ENCODE data around the gene SEC24B. TPM values are rescaled to one million over a fixed set of nuclear protein-coding genes. Genes with fewer than 3 reads are reported as not detected.

The SEC24B gene
- total RNA-seq, 1 experiment from 2014 or later: 29.0 TPM

- H3K4me3 ChIP-seq (ENCODE audit: low read depth, low read length): no peak overlapping the region
- BruUV-seq (replicated peaks): no TSS peak
- no peaks in the 10 kb centered on the region for H3K27me3 Mint-ChIP-seq (ENCODE audit: insufficient read depth, unreplicated experiment)
- H3K27ac Mint-ChIP-seq (ENCODE audit: unreplicated experiment): no peak overlapping the region
- TF ChIP-seq, protein P1, sequence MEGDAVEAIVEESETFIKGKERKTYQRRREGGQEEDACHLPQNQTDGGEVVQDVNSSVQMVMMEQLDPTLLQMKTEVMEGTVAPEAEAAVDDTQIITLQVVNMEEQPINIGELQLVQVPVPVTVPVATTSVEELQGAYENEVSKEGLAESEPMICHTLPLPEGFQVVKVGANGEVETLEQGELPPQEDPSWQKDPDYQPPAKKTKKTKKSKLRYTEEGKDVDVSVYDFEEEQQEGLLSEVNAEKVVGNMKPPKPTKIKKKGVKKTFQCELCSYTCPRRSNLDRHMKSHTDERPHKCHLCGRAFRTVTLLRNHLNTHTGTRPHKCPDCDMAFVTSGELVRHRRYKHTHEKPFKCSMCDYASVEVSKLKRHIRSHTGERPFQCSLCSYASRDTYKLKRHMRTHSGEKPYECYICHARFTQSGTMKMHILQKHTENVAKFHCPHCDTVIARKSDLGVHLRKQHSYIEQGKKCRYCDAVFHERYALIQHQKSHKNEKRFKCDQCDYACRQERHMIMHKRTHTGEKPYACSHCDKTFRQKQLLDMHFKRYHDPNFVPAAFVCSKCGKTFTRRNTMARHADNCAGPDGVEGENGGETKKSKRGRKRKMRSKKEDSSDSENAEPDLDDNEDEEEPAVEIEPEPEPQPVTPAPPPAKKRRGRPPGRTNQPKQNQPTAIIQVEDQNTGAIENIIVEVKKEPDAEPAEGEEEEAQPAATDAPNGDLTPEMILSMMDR (IDR thresholded peaks at IDR 0.05; ENCODE audit: insufficient read depth in 1 of 2, low read depth in 1 of 2, low read length in 1 of 2, severe bottlenecking in 1 of 2, unreplicated experiment in 1 of 2): no peak
- H3K9me3 Mint-ChIP-seq (ENCODE audit: unreplicated experiment): no peaks in the 10 kb centered on the region
- no peaks in the 10 kb centered on the region for H3K27me3 ChIP-seq (replicated peaks; ENCODE audit: control insufficient read depth, insufficient read depth, low read length)
- ChIA-PET CTCF (no interaction called here), POLR2A (no interaction called here)
- no peaks in the 10 kb centered on the region for H3K9me3 ChIP-seq
- DNase-seq: no peak
- peaks cover 26% of the 10 kb centered on the region for H3K36me3 Mint-ChIP-seq (ENCODE audit: insufficient read depth, unreplicated experiment)
- no peaks in the 10 kb centered on the region for H3K4me1 ChIP-seq
- H3K4me1 Mint-ChIP-seq (ENCODE audit: low read depth, unreplicated experiment): no peaks in the 10 kb centered on the region
- no peaks in the 10 kb centered on the region for H3K36me3 ChIP-seq (ENCODE audit: control insufficient read depth, insufficient read depth, low read length)
- no peak overlapping the region for H3K4me3 Mint-ChIP-seq (ENCODE audit: unreplicated experiment)
- intact Hi-C loops (cut with micrococcal nuclease; ENCODE audit: unreplicated experiment): no loop called here
Measured at GRCh38 chr4:109469915-109470314, 36.3 kb downstream of the SEC24B start.

DNA sequence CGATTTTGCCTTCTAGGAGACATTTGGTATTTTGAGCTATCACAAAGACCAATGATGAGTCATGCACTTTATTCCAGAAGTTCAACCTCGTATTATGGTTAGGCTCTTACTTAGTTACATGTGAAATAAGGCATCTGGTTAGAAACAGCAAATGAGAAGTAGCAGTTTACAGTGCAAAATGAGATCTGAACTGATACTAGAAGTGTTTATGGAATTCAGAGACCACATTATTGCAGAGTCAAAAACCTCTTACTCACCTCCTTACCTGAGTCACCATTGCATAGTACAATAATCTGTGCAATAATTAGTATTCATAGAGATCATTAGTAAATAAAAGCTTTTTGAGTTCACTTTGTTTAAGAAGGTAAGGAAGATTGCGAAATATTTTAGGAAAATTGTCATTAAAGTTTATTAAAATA is 38.7 kb downstream of the SEC24B start:
- Mint-ChIP-seq H3K9me3 (ENCODE audit: unreplicated experiment) (no peaks in the 10 kb centered on the region), H3K4me1 (ENCODE audit: low read depth, unreplicated experiment) (no peaks in the 10 kb centered on the region), H3K36me3 (ENCODE audit: insufficient read depth, unreplicated experiment) (peaks cover 26% of the 10 kb centered on the region), H3K27me3 (ENCODE audit: insufficient read depth, unreplicated experiment) (no peaks in the 10 kb centered on the region), H3K27ac (ENCODE audit: unreplicated experiment) (no peak overlapping the region), H3K4me3 (ENCODE audit: unreplicated experiment) (no peak overlapping the region)
- intact Hi-C loops (cut with micrococcal nuclease; ENCODE audit: unreplicated experiment): no loop called here
- no peak for DNase-seq
- BruUV-seq (replicated peaks): no TSS peak
- POLR2A ChIA-PET: no interaction called here
- CTCF ChIA-PET: no interaction called here
- H3K9me3 ChIP-seq: no peaks in the 10 kb centered on the region
- H3K27me3 ChIP-seq (replicated peaks; ENCODE audit: control insufficient read depth, insufficient read depth, low read length): no peaks in the 10 kb centered on the region
- no peak overlapping the region for H3K4me3 ChIP-seq (ENCODE audit: low read depth, low read length)
- H3K4me1 ChIP-seq: no peaks in the 10 kb centered on the region
- H3K36me3 ChIP-seq (ENCODE audit: control insufficient read depth, insufficient read depth, low read length): no peaks in the 10 kb centered on the region
- TF ChIP-seq, protein P1 (IDR thresholded peaks at IDR 0.05; ENCODE audit: insufficient read depth in 1 of 2, low read depth in 1 of 2, low read length in 1 of 2, severe bottlenecking in 1 of 2, unreplicated experiment in 1 of 2): no peak

- Mint-ChIP-seq H3K4me1 (ENCODE audit: low read depth, unreplicated experiment) (no peaks in the 10 kb centered on the region), H3K27ac (ENCODE audit: unreplicated experiment) (no peak overlapping the region), H3K27me3 (ENCODE audit: insufficient read depth, unreplicated experiment) (no peaks in the 10 kb centered on the region), H3K4me3 (ENCODE audit: unreplicated experiment) (no peak overlapping the region), H3K9me3 (ENCODE audit: unreplicated experiment) (no peaks in the 10 kb centered on the region), H3K36me3 (ENCODE audit: insufficient read depth, unreplicated experiment) (peaks cover 17% of the 10 kb centered on the region)
- DNase-seq: no peak
- POLR2A ChIA-PET: no interaction called here
- intact Hi-C loops (cut with micrococcal nuclease; ENCODE audit: unreplicated experiment): no loop called here
- TF ChIP-seq, protein P1 (IDR thresholded peaks at IDR 0.05; ENCODE audit: insufficient read depth in 1 of 2, low read depth in 1 of 2, low read length in 1 of 2, severe bottlenecking in 1 of 2, unreplicated experiment in 1 of 2): no peak
- no peaks in the 10 kb centered on the region for H3K36me3 ChIP-seq (ENCODE audit: control insufficient read depth, insufficient read depth, low read length)
- H3K4me3 ChIP-seq (ENCODE audit: low read depth, low read length): no peak overlapping the region
- H3K27me3 ChIP-seq (replicated peaks; ENCODE audit: control insufficient read depth, insufficient read depth, low read length): no peaks in the 10 kb centered on the region
- CTCF ChIA-PET: no interaction called here
- no peaks in the 10 kb centered on the region for H3K4me1 ChIP-seq
- no peaks in the 10 kb centered on the region for H3K9me3 ChIP-seq
- BruUV-seq (replicated peaks): no TSS peak
Measured at GRCh38 chr4:109473824-109474223, 40.2 kb downstream of the SEC24B start.
